Thoracic aorta (tissue), 2 donors: ENCODE measurements around the gene MARVELD1. TPM values are rescaled to one million over a fixed set of nuclear protein-coding genes. Genes with fewer than 3 reads are reported as not detected.

Experiments used
- ATAC-seq: fragments of 150-250 bp; one replicate; pipeline ENCODE4 v1.8.0; 2017; ENCODE audit warnings: low read depth; ENCODE audit not compliant: insufficient number of reproducible peaks, low FRiP score
- DNase-seq: peaks from one replicate; pipeline ENCODE4 v3.0.0-alpha.2; 2020; ENCODE audit warnings: low spot score
- H3K27ac ChIP-seq, 2 donors: fragments of 200-600 bp; sonication (generic); 1 replicate in 1 of 2; 2 replicates in 1 of 2; pipeline ENCODE4 v1.5.1; 2016; ENCODE audit warnings: mild to moderate bottlenecking in 2 of 2, moderate library complexity in 2 of 2
- H3K27me3 ChIP-seq: fragments of 200-600 bp; sonication (generic); replicated peaks from 2 replicates; pipeline ENCODE4 v1.6.0; 2016; ENCODE audit warnings: mild to moderate bottlenecking; ENCODE audit not compliant: insufficient read depth
- H3K36me3 ChIP-seq: fragments of 200-600 bp; sonication (generic); one replicate; pipeline ENCODE4 v1.5.1; 2016
- H3K4me1 ChIP-seq, 2 donors: fragments of 200-600 bp; sonication (generic); 1 replicate in 1 of 2; 2 replicates in 1 of 2; pipeline versions ENCODE4 v1.5.1 to v1.6.0; 2016; ENCODE audit warnings: low read depth in 2 of 2, mild to moderate bottlenecking in 1 of 2; ENCODE audit not compliant: control insufficient read depth in 1 of 2
- H3K4me3 ChIP-seq: fragments of 200-600 bp; sonication (generic); 2 replicates; pipeline ENCODE4 v1.5.1; 2016; ENCODE audit warnings: mild to moderate bottlenecking
- H3K9me3 ChIP-seq: fragments of 200-600 bp; sonication (generic); 2 replicates; pipeline ENCODE4 v1.5.1; 2016
- CTCF ChIP-seq: fragments of 200-600 bp; sonication (generic); IDR thresholded peaks from one replicate; pipeline ENCODE4 v1.5.1; 2019; ENCODE audit warnings: antibody characterized with exemption
- total RNA-seq, 2 donors: library from RNA; depleted of rRNA; stranded (reverse); fragments of >200 nt; gene quantifications; one replicate each; pipeline versions ENCODE4 v1.1.0 to v1.2.3, GENCODE V29; 2016

Gene MARVELD1
- total RNA-seq, 2 donors from 2014 or later, result 85.0 to 97.9 TPM

- Histone ChIP-seq H3K4me1 (peaks cover 0 to 4% of the 10 kb centered on the region in 2 donors), H3K4me3 (no peak overlapping the region), H3K27me3 (no peaks in the 10 kb centered on the region), H3K27ac (no peak overlapping the region), H3K9me3 (no peaks in the 10 kb centered on the region), H3K36me3 (no peaks in the 10 kb centered on the region)
- peak; percentile 96 for ATAC-seq
- TF ChIP-seq CTCF, result peak; percentile 81
- DNase-seq, result no peak
Observed at GRCh38 chr10:97701438-97702069, 12.0 kb upstream of the MARVELD1 start.

GRCh38 chr10:97703398-97704067 lies 10.0 kb upstream of the MARVELD1 start:
- H3K36me3 ChIP-seq, result no peaks in the 10 kb centered on the region
- no peaks in the 10 kb centered on the region for H3K9me3 ChIP-seq
- H3K4me1 ChIP-seq, result peaks cover 3 to 15% of the 10 kb centered on the region in 2 donors
- TF ChIP-seq CTCF, result no peak
- H3K27me3 ChIP-seq, result no peaks in the 10 kb centered on the region
- H3K27ac ChIP-seq, result no peak overlapping the region
- no peak for ATAC-seq
- H3K4me3 ChIP-seq, result no peak overlapping the region
- DNase-seq, result no peak

- Histone ChIP-seq H3K4me1 (peaks cover 10 to 23% of the 10 kb centered on the region in 2 donors), H3K27me3 (no peaks in the 10 kb centered on the region), H3K4me3 (no peak overlapping the region), H3K9me3 (no peaks in the 10 kb centered on the region), H3K27ac (no peak overlapping the region), H3K36me3 (no peaks in the 10 kb centered on the region)
- ATAC-seq (no peak), DNase-seq (no peak)
- no peak for TF ChIP-seq CTCF
Observed at GRCh38 chr10:97704341-97704740, 9.2 kb upstream of the MARVELD1 start.

GRCh38 chr10:97705006-97705670 lies 8.4 kb upstream of the MARVELD1 start:
- no peaks in the 10 kb centered on the region for H3K36me3 ChIP-seq
- H3K9me3 ChIP-seq, result no peaks in the 10 kb centered on the region
- no peak overlapping the region for H3K4me3 ChIP-seq
- no peak overlapping the region for H3K27ac ChIP-seq
- DNase-seq (no peak), ATAC-seq (no peak)
- no peak for TF ChIP-seq CTCF
- H3K4me1 ChIP-seq, result peaks cover 16 to 30% of the 10 kb centered on the region in 2 donors
- no peaks in the 10 kb centered on the region for H3K27me3 ChIP-seq

GRCh38 chr10:97707134-97707861 lies 6.2 kb upstream of the MARVELD1 start:
- Histone ChIP-seq H3K4me3 (no peak overlapping the region), H3K9me3 (no peaks in the 10 kb centered on the region), H3K4me1 (peaks cover 26 to 46% of the 10 kb centered on the region in 2 donors), H3K27ac (peak overlapping the region; percentile 78 to 94), H3K27me3 (no peaks in the 10 kb centered on the region), H3K36me3 (no peaks in the 10 kb centered on the region)
- TF ChIP-seq CTCF, result no peak
- ATAC-seq (no peak), DNase-seq (no peak)
